Testis (tissue), 3 donors: Measurements from ENCODE around the gene TBXA2R. TPM values are rescaled to one million over a fixed set of nuclear protein-coding genes. Genes with fewer than 3 reads are reported as not detected.

Experiments
- DNase-seq: peaks from one replicate; pipeline ENCODE4 v3.0.0-alpha.2; 2019
- H3K27ac ChIP-seq, 2 donors: fragments of 200-600 bp; sonication (generic); one replicate each; pipeline ENCODE4 v1.5.1; 2019
- H3K27me3 ChIP-seq: fragments of 200-600 bp; sonication (generic); one replicate; pipeline ENCODE4 v1.5.1; 2019
- H3K36me3 ChIP-seq: fragments of 200-600 bp; sonication (generic); one replicate; pipeline ENCODE4 v1.5.1; 2017; ENCODE audit warnings: low read depth; ENCODE audit errors: missing control alignments
- H3K4me1 ChIP-seq: fragments of 200-600 bp; sonication (generic); one replicate; pipeline ENCODE4 v1.5.1; 2019
- H3K4me3 ChIP-seq, 2 donors: fragments of 200-600 bp; sonication (generic); one replicate each; pipeline ENCODE4 v1.5.1; 2017 to 2019
- H3K9me3 ChIP-seq: fragments of 200-600 bp; sonication (generic); one replicate; pipeline ENCODE4 v1.5.1; 2017
- CTCF ChIP-seq, 3 experiments: fragments of 450-650 bp in 2 of 3; fragments of 200-600 bp in 1 of 3; sonication (generic) in 1 of 3; IDR thresholded peaks; one replicate each; pipeline ENCODE4 v1.5.1; 2016 to 2019; ENCODE audit warnings: antibody characterized with exemption in 3 of 3, mild to moderate bottlenecking in 2 of 3, moderate library complexity in 1 of 3
- POLR2A ChIP-seq: fragments of 450-650 bp; IDR thresholded peaks from one replicate; pipeline ENCODE4 v1.6.1; 2017; ENCODE audit warnings: antibody characterized with exemption, mild to moderate bottlenecking, moderate library complexity
- WGBS, 2 donors: methylation state at CpG; one replicate each; pipeline ENCODE4 v1.1.5; 2018; 5-methylcytosine and 5-hydroxymethylcytosine counted together
- intact Hi-C: fragments of 100-400 bp; cut with DNase I; formaldehyde crosslinking; loops from one replicate; pipeline ENCODE4 v1.15.1; 2023; ENCODE audit warnings: low total_unique reads
- polyA plus RNA-seq: library from polyadenylated mRNA; stranded (reverse); fragments of 350-450 nt; fragmentation: Illumina TruSeq; extraction: RNeasy Lipid Tissue Mini Kit (QIAGEN cat#74804); gene quantifications from one replicate; pipeline ENCODE4 v1.2.3, GENCODE V29; 2014; ENCODE audit warnings: low read depth, low replicate concordance; ENCODE audit not compliant: insufficient read depth
- total RNA-seq, 2 donors: library from RNA; depleted of rRNA; stranded (reverse); fragments of >200 nt; gene quantifications; one replicate each; pipeline ENCODE4 v1.2.3, GENCODE V29; 2016

TBXA2R gene
- total and polyA plus RNA-seq, 3 donors from 2014 or later, result 1.3 to 3.2 (median 1.8) TPM

GRCh38 chr19:3580156-3580934, 26.3 kb downstream of the TBXA2R start:
- DNase-seq, result no peak
- no peaks in the 10 kb centered on the region for H3K4me1 ChIP-seq
- H3K4me3 ChIP-seq, result no peak overlapping the region
- WGBS, 2 donors, result 58 to 61% methylated on average over 11 of the region's 11 CpGs
- intact Hi-C loops, result no loop called here
- no peaks in the 10 kb centered on the region for H3K9me3 ChIP-seq
- no peak overlapping the region for H3K27ac ChIP-seq
- TF ChIP-seq POLR2A (no peak), CTCF (IDR thresholded peaks at IDR 0.05) (no peak)
- H3K27me3 ChIP-seq, result no peaks in the 10 kb centered on the region
- no peaks in the 10 kb centered on the region for H3K36me3 ChIP-seq

GRCh38 chr19:3578390-3578789, 28.3 kb downstream of the TBXA2R start:
- no peak overlapping the region for H3K27ac ChIP-seq
- 55 to 70% methylated on average over 11 to 17 of the region's 17 CpGs for WGBS, 2 donors

GRCh38 chr19:3577723-3578344, 28.8 kb downstream of the TBXA2R start:
- H3K36me3 ChIP-seq, result no peaks in the 10 kb centered on the region
- H3K27me3 ChIP-seq, result no peaks in the 10 kb centered on the region
- no peak for DNase-seq
- intact Hi-C loops, result no loop called here
- TF ChIP-seq CTCF (IDR thresholded peaks at IDR 0.05) (no peak), POLR2A (no peak)
- no peak overlapping the region for H3K27ac ChIP-seq
- no peaks in the 10 kb centered on the region for H3K9me3 ChIP-seq
- H3K4me1 ChIP-seq, result peaks cover 5% of the 10 kb centered on the region
- WGBS, 2 donors, result 72 to 86% methylated on average over 51 to 60 of the region's 60 CpGs
- H3K4me3 ChIP-seq, result peak overlapping the region in 1 of 2 donors; percentile 38

More at GRCh38 chr19:3578390-3578789, 28.3 kb downstream of the TBXA2R start:
- no peaks in the 10 kb centered on the region for H3K27me3 ChIP-seq
- H3K4me1 ChIP-seq, result peaks cover 4% of the 10 kb centered on the region
- H3K9me3 ChIP-seq, result no peaks in the 10 kb centered on the region
- peak overlapping the region in 1 of 2 donors; percentile 38 for H3K4me3 ChIP-seq
- intact Hi-C loops, result no loop called here
- DNase-seq, result no peak
- no peaks in the 10 kb centered on the region for H3K36me3 ChIP-seq
- TF ChIP-seq POLR2A (no peak), CTCF (IDR thresholded peaks at IDR 0.05) (no peak)

GRCh38 chr19:3576696-3577443, 29.8 kb downstream of the TBXA2R start:
- 69 to 72% methylated on average over 44 to 63 of the region's 78 CpGs for WGBS, 2 donors
- H3K4me3 ChIP-seq, result peak overlapping the region; percentile 4 to 38
- no peaks in the 10 kb centered on the region for H3K36me3 ChIP-seq
- intact Hi-C loops, result no loop called here
- TF ChIP-seq CTCF (IDR thresholded peaks at IDR 0.05) (no peak), POLR2A (no peak)
- no peak overlapping the region for H3K27ac ChIP-seq
- H3K9me3 ChIP-seq, result no peaks in the 10 kb centered on the region
- no peaks in the 10 kb centered on the region for H3K27me3 ChIP-seq
- no peak for DNase-seq
- peaks cover 8% of the 10 kb centered on the region for H3K4me1 ChIP-seq
